HG03097 (cell line): ENCODE data around the gene METTL13.

Source experiments
- ATAC-seq: cut with Tn5 transposase; IDR thresholded peaks from one replicate; pipeline ENCODE4 v1.9.1; 2021; ENCODE audit not compliant: unreplicated experiment, low FRiP score

The METTL13 gene

GRCh38 chr1:171801487-171801891 is 20.0 kb downstream of the METTL13 start:
- no peak for ATAC-seq

GRCh38 chr1:171802207-171802606 is 20.7 kb downstream of the METTL13 start:
- no peak for ATAC-seq

DNA sequence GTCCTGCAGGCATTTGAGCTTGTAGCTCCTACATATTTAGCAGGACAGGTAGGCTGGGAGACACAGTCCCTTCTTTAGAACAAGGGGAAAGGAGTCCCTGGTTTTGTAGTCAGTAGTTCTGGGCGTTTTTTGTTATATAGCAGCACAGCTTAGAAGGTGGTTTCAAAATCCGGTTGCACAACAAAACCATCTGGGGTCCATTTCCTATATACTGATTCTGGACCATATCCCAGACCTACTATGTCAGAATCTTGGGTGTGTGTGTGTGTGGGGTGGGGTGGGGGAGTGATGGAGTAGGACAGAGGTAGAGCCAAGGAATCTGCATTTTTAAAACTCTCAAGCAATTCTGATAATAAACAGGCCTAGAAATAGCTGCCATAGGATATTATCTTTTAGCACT is 21.6 kb downstream of the METTL13 start:
- ATAC-seq = no peak

- ATAC-seq = no peak
These were observed 22.1 kb downstream of the METTL13 start for GRCh38 chr1:171803461-171804022.

GRCh38 chr1:171805395-171806115 is 24.1 kb downstream of the METTL13 start:
- peak; percentile 73 for ATAC-seq

DNA sequence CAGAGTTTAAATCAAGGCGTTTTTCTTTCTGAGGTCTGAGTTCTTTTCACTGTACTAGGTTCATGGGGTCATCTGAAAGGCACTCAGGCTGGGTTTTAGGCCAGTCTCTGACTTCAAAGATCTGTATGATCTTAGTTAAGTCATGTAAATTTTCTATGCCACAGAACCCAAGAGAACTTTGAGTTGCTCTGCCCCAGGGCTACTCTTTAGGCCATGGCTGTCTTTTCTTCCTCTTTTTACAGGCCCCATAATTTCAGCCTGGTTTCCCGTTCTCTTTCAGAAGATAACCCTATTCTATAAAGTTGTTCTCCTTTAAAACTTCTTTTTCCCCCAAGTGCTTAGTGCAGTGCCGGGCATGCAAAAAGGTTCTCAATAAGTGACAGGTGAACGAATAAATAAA is 26.1 kb downstream of the METTL13 start:
- ATAC-seq = no peak

- ATAC-seq = no peak
These were observed 28.4 kb downstream of the METTL13 start for GRCh38 chr1:171809834-171810233.

DNA sequence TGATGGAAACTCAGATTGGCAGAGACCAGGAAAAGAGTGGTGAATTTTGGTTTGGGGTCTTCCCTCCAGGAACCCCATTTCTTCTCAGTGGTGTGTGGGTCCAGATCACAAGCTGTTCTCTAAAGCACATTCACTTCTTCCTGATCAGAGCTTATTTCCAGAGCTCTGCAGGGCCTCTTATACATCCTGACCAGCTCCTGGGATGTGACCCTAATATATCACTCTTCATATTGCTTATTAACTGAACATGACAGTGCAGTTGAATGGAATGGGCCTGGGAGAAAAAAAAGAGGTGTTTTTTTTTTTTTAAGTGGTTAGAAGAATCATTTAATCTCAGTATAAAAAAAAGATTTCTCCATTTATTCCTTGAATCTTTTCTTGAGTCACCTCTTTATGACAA is 30.2 kb downstream of the METTL13 start:
- ATAC-seq = no peak

DNA sequence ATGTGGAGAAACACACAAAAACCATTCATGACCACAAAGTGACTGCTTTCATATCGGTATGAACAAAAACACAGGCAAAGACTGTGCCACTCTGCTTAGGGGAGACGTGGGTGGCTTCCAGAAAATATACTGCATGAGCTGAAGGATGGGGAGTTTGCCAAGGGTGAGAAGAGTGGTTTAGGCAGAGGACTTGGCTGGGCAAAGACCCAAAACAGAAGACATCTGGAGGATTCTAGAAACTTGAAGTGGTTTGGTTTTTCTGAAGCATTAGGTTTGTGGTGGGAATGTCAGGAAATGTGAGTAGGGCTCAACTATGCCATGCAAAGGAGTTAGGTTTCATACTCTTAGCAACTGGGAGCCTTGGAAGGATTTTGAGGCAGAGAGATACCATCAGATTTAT is 33.2 kb downstream of the METTL13 start:
- no peak for ATAC-seq

- no peak for ATAC-seq
These were observed 34.9 kb downstream of the METTL13 start for GRCh38 chr1:171816300-171816901.

DNA sequence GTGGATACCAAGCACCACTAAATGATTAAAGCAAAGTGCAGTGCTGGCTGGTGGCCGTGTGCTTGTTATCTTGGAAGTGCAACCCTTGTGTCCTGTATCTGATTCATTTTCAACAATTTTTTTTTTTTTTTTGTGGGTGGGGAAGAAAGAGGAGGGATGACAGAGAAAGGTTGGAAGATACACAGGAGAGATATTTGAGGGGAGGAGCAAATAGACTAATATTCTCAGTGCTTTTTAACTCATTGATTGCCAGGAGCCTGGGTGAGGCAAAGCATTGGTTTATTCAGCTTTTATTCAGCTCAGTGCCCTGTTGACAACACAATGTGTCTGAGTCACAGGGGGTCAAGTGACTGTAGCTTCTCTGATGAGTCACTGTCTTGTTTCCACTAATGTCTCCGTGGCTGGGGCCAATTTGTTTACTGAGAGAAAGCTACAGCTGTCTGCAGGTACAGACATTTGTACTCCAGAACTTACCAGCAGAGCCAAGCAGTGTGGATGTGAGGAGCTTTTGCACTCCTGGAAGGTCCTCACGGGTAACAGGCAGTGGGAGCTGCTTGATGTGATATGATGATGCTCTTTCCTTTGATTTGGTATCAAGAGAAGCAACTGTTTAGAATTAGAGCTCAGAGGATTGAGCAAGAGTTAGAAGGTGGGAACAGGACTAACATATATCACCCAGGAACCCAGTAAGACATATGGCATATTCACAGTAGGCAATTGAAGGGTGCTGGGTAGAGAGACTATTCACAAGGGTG is 36.2 kb downstream of the METTL13 start:
- ATAC-seq = no peak

DNA sequence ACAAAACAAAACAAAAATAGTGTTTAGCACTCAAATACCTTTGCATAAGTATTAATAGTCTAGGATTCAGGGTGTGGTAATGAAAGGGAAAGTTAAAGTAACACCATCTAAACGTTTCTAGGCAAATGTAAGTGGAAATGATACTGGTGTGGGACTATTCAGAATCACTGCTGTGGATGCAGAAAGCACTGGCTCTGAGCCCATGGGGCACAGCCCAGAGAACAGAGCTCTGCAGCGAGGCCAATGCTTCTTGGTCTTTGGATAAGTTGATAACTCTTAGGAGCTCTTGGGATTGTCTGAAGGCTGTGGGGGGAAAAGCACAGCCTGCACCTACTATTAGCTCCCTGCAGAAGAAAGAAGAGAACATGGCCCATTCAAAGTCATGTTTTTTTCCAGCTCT is 38.5 kb downstream of the METTL13 start:
- no peak for ATAC-seq

GRCh38 chr1:171826973-171827372 is 45.5 kb downstream of the METTL13 start:
- no peak for ATAC-seq

DNA sequence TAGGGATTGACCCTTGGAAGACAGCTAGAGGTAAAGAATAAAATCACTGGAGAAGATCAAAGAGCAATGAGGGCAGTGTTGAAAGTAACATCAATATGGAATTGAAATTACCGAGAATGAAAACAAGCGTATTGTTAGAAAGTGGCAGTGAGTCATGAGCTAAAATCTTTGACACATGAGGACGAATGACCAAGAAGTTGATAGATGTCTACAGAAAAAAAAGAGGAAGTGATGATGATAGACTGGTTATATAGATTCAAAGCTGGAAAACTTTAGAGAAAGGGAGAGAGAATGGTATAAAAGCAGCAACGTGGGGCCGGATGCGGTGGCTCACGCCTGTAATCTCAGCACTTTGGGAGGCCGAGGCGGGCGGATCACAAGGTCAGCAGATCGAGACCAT is 47.3 kb downstream of the METTL13 start:
- no peak for ATAC-seq

DNA sequence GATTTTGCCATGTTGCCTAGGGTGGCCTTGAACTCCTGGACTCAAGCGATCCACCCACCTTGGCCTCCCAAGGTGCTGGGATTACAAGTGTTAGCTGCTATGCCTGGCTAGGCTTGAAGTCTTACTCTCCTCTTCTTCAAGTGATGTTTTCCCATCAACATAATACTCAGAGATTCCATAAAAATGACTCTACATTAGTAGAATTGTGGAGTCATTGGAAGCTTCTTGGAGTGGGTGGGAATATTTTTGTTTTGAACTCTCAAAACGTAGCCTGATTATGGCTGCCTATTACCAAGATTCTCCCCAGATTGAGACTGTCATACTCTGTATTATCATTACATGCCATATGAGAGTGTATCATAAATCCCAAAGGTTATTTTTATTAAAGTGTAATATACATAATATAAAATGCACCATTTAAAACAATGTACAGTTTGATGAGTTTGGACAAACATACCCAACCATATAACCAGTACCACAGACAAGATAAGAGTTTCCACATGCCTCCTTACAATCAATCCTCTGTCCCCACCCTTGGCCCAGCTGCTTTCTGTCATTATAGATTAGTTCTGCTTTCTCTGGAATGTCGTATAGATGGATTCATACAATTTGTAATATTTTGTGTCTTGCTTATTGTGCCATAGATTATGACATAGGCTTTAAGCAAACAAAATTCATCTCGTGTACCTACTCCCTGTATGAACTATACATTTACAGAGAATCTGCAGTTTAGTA is 51.8 kb downstream of the METTL13 start:
- no peak for ATAC-seq

DNA sequence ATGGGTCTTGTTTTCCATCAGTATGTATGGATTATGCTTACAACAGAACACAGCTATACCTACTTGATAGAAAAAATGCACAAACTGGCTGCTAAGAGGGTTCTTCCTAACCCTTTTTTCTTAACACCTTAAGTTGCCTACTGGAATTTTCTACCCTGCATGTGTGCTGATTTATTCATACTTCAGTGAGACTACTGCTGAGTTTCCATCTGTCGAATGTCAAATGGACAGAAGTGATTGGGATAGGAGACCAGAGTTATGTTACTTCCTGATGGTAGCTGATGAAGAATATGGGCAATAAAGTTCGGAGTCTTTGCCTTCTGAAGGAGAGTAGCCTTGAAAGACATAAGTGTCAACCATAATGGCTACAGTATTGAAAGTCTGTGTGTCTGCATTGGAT is 53.4 kb downstream of the METTL13 start:
- ATAC-seq = no peak

- no peak for ATAC-seq
These were observed 54.4 kb downstream of the METTL13 start for GRCh38 chr1:171835891-171836290.

DNA sequence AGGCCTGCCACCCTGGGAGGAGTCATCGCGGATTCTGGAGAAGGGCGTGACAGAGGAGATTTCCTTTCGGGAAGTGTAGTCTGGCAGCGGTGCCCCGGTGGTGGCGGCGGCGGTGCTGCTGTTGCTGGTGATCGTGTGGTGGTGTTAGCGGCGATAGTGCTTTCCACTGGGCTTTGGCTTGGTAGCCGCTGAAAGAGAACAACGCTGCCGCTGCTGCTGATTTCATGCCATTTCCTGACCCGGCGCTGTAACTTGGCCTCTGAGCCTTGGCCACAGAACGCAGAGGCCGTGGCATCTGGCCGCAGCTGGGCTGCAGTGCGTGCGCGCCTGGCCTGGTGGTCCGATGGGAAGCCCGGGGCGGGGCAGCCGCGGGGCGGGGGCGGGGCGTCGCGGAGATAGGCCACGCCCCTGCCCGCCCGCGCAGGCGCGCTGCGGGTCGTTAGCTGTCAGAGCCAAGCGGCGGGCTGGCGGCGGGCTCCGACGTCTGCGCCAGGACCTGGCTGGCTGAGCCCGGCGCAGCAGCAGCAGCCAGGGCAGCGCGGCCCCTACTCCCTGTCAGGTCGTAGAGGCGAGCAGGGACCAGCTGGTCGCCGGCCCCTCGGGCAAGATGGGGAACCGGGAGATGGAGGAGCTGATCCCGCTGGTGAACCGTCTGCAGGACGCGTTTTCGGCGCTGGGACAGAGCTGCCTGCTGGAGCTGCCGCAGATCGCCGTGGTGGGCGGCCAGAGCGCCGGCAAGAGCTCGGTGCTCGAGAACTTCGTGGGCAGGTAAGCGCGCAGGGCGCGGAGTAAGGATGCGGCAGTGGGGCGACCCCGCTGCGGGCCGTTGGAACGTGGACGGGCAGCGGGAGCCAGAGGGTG is 59.8 kb downstream of the METTL13 start, which contains the start of gene DNM3:
Gene DNM3 (plus strand): TSS at position 449 of the 861 bp plus-strand sequence. CDS start 159 bp downstream, at position 608.
- ATAC-seq = peak; percentile 66

DNA sequence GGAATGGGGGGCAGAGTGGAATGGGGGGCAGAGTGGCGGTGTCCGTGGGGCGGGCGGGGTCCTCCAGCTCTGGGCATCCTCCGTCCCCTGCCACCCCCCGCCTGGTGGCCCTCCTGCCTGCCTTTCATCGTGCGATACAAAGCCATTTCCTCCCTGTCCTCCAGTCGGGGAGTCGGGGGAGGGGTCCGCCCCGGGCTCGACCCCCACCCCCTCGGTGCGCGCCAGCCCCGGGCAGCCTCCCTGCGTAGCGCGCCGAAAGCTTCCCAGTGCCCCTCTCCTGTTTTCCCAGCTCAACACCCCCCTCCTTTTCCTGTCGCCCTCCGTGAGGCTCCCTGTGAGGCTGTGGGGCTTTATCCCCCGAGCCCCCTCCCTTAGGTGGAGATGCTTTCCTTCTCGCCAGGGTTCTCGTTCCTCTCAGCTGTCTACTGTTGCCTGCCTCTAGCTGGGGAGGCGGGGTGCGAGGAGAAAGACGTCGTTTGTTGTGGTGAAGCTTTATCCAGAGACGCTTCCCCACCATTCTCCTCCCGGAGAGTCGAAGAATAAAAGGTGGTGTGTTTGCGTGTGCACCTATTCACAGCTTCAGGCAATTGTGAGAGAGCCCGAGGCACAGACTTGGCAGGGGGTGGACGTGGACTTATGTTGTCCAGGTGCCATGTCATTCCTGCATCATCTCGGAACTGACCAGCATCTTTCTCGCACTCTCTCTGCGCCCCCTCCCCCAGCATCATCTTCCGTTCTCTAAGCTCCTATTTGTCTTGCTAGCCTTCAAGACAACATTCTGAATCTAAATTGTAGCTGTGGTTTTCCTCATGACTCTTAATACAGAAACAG is 60.7 kb downstream of the METTL13 start:
- ATAC-seq = no peak
